Measurements from ENCODE around the gene MRPS14.
"Not testable (repeated sequence)": the region's sequence is repeated elsewhere in the genome, so short reads cannot be mapped to it uniquely, and the experiment has no call there.

MRPS14 gene

DNA sequence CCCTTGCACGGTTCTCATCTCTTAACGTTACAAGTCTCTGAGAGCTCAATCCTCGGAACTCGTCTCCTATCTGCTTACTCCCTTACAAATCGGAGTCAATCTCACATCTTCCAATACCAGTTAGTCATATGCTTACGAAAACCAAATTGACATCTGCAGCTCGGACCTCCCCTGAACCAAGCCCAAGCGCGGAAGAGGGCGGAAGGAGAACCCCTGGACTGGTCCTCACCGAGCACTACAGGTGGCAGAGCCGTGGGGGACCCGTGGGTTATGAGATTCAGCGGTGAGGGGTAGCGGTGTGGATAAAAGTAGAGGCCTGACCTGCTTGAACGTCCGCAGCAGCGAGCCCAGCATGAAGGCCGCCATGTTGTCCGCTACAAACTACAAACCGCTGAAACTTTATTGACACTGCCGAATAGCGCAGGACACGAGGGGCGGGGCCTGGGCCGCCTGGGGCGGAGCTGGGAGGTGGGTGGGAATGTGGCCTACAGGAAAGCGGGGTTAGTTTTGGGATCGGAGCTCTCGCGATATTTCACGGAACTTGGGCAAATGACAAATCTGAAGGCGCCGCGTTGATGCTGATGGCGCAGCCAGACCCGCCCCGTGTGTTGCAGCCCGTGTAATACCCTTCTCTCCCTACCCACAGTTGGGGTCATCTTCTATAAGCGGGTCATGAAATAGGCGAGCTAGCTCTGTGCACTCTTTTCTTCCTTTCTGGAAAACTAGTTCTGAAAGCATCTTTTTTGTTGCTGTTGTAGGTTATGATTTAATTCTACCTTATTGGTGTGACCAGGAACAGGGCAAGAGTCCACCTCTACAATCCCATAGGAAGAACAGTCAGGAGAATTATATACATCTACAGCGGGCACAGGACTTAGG lies at the start of gene MRPS14:
Gene MRPS14, minus strand, starts transcription at position 383 of the 879 bp plus-strand sequence. Its CDS starts 17 bp downstream, at position 366.
- DNase-seq: peak; percentile 100

DNA sequence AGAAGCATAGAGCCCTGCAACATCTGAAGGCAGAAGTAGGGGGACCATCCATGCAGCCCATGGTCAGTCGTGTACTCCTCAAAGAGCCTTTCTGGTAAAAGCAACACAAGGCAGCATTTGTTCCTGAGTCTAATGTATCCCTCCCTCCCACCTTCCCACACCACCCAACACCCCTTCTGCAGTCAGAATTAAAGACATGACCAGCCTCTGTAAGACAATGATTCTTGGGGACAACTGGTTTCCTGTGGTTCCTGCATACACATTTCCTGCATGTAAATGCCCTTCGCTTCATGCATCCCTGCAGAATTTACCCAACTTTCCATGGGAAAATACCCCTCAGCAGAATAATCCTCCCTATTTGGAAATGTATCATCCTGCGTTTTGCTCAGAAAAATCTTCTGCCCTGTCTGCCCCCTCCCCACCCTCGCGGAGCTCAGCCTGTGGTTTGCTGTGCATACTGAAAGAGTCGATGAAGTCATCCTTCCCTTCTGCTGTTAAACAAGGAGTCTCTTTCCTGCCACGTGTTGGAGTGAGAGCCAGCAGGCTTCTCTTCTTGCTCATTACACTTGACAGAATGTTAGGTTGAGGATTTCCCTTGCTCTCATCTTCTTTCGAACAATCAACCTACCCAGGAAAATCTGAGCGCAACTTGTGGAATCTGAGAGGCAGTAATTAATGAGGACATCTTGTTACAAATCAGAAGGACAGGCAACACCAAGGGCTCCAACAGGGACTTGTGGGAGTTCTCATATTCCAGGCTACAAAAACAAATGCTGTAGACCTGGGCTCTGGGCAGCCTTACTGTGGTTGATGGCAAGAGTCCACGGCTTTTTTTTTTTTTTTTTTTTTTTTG lies 49.1 kb upstream of the MRPS14 start:
- peak; percentile 46 to 50 for DNase-seq

DNA sequence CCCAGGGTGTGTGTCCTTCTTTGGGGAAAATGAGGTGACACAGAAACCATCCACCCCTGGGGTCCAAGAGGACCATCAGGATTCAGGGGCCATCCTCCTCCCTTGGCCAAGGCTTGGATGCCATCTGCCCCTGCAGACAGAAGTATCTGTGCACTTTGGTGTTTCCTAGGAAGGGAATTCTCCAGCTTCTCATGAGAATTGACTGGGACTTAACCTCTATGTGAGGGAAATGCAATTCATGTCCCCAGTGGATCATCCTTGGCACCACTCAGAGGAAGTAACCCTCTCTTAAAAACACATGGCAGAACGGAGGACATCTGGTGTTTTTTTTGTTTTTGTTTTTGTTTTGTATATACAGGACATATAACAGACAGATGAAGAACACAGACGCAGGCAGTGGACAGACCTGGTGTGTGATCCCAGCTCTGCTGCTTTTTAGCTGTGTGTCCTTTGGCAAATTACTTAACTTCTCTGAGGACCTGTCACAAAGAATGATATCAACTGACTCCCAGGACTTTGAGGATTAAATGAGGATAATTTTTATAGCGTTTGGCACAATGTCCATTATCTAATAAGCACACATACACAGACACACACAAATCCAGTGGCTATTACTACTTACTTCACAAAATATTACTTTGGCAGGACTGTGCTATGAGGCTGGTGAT lies 48.2 kb upstream of the MRPS14 start:
- DNase-seq: no peak

GRCh38 chr1:175070818-175071217 lies 47.6 kb upstream of the MRPS14 start:
- DNase-seq: no peak

DNA sequence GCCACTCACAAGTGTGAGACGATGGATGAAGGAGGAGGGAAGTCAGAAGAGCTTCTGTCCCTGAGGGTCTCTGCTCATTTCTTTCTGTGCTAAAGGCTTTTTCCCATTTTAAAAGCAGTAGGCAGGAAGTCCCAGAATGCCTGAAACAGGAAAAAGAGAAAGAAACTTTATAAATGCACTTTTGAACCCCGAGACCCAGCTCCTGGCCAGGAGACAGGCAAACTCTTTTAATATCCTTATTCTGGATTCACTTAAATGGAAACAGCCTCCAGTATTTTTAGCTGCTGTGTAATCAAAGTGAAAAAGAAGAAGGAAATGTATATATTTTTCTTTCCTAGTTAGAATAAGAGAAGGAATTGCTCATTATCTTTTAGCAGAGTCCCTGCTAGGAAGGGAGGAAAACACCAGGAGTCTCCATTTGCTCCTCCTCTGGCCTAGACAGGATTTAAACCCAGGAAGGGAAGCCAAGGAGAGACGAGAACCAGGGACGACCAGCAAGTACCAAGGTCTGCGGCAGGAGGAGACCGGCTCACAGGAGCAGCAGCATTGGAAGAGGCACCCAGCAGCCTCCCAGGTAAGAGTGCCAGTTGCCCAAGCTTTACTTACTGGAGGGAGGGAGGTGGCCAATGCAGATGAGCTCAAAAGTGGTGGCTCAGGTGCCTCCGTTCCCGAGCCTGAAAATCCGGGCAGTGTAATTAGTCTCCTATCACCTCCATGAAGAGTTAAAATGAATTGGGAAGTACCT lies 44.3 kb upstream of the MRPS14 start, which contains the start of gene TNN:
Gene TNN, plus strand, starts transcription at position 472 of the 745 bp plus-strand sequence. CDS start 9,586 bp downstream, outside the sequence.
- DNase-seq: no peak

DNA sequence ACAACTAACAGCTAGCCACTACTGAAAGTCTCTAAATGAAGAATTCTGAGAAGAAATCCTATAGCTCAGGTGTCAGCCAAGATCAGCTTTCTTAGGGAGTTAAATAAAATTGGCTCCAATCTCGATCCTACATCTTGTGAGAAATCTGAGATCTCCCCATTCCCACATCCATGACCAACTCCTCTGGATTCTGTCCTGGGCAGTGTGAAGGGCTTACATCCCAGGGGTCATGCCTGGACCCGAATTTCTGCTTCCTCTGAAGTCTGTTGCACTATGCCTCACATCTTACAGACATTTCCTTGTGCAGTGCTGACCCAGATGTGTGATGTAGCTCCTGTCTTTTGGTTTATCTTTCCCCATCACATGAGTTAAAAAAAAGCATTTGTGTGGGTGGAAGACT lies 39.6 kb upstream of the MRPS14 start:
- no peak for DNase-seq

- no peak for DNase-seq
Measured at GRCh38 chr1:175062339-175062738, 39.1 kb upstream of the MRPS14 start.

- DNase-seq: no peak
Measured at GRCh38 chr1:175054736-175055135, 31.5 kb upstream of the MRPS14 start.

GRCh38 chr1:175050992-175051391 lies 27.8 kb upstream of the MRPS14 start:
- no peak for DNase-seq

- no peak for DNase-seq
Measured at GRCh38 chr1:175045519-175045918, 22.3 kb upstream of the MRPS14 start.

DNA sequence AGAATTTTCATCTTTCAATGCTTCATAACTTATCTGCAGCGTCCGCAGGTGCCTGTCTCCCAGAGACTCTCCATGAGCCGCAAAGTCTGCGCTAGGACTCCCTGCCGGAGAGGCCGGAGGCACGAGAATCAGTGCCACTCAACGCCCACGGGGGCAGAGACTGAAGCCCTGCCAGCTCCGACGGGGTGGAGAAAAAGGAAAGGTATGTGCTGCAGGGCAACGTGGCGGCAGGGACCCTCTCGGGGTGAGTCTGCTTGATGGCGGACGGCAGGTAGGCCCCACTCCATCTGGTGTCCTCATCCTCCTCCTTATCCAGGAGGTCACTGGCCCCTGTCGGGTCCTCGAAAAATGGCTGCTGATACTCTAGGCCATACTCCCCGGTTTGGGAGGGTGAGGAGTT lies 21.9 kb upstream of the MRPS14 start:
- DNase-seq: no peak

GRCh38 chr1:175044591-175044990 lies 21.4 kb upstream of the MRPS14 start:
- not testable (repeated sequence) for DNase-seq

DNA sequence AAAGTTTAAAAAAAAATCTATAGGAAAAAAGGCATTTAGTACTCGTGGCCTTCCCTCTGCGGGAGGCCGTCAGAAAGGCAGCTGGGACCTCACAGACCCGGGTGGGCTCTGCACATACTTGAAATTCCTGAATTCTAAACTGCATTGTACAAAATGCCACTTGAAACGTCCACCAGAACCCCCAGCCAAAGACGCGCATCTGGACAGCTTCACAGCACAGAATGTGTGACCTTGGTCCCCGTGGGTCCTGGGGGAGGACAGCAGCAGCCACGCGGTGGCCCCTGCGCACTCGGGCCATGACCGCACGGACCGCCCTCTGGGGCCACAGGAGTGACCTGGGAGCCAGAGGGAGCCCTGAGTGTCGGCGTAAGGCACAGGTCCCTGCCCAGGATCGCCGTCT lies 20.6 kb upstream of the MRPS14 start:
- no peak for DNase-seq

DNA sequence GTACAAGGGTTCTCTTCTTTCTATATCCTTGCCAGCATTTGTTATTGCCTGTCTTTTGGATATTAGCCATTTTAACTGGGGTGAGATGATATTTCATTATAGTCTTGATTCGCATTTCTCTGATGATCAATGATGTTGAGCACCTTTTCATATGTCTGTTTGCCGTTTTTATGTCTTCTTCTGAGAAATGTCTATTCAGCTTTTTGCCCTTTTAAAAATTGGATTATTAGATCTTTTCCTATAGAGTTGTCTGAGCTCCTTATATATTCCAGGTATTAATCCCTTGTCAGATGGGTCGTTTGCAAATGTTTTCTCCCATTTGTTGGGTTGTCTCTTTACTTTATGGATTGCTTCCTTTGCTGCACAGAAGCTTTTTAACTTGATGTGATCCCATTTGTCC lies 19.4 kb upstream of the MRPS14 start:
- no peak for DNase-seq

DNA sequence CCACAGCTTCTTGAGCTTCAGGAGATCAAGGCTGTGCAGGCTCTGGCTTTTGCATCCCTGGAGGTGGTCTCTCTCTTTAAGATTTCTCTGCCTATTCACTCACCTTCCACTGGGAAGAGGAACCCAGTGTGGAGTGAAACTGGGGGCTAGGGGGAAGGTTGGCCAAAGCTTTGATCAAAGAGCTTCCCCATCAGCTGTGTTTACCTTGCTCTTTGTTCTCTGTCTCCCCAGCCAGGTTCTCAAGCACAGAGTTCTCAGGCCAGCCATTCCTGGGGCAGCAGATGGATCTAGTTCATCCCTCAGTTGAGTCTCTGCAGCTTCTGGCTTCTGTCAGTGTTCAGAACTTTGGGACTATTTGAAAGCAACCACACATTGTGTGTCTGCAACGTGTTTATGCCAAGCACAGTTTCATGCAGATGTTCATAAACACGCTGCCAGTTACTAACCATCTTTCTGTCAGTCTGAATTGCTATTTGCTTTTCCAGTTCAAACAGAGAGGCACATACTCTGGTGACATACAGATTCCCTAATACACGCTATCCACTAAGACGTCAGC lies 17.2 kb upstream of the MRPS14 start:
- DNase-seq: no peak

DNA sequence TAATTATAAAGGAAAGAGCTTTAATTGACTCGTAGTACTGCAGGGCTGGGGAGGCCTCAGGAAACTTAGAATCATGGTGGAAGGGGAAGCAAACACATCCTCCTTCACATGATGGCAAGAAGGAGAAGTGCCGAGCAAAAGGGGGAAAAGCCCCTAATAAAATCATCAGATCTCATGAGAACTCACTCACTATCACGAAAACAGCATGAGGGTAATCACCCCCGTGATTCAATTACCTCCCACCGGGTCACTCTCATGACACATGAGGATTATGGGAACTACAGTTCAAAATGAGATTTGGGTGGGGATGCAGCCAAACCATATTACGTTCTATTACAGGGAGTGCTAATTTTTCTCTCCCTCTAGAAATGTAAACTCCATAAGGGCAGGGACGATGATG lies 14.2 kb upstream of the MRPS14 start:
- no peak for DNase-seq

GRCh38 chr1:175036476-175036875 lies 13.3 kb upstream of the MRPS14 start:
- no peak for DNase-seq

- no peak for DNase-seq
Measured at GRCh38 chr1:175035865-175036264, 12.6 kb upstream of the MRPS14 start.

DNA sequence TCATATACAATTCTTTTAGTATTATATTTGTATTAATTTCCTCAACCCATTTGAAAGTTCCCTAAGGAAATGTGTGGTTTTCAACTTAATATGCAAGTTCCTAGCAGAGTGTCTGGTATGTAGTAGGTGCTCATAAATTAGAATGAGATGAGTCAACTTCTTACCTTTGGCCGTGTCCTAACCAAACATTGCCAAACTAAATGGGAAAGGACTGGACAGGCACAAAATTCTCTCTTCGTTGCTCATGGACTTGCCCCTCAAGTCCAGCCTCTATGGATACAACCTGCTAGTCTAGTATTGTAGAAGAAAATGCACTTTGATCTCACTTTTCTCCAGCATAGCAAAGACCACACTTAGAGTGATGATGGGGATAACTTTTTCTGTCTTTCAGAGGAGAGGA lies 11.6 kb upstream of the MRPS14 start:
- DNase-seq: no peak

DNA sequence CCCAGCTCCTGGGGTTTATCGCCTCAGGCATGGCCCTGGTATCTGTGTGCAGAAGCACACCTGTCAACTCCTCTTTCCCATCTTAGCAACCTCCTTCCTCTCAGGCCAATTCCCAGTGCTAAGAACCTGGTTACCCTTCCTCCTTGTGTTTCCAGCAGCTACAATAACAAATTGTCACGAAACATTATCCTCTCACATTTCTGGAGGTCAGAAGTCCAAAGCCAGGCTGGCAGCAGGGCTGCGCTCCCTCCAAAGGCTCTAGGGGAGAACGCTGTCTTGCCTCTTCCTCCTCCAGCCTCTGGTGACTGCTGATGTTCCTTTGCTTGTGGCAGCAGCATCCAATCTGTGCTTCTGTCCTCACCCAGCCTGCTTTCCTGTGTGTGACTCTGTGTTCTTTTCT lies 10.7 kb upstream of the MRPS14 start:
- no peak for DNase-seq

- no peak for DNase-seq
Measured at GRCh38 chr1:175024773-175025172, 1.5 kb upstream of the MRPS14 start.

GRCh38 chr1:175023922-175024242 lies 657 bp upstream of the MRPS14 start:
- not testable (repeated sequence) for DNase-seq
